ENCODE measurements around the gene CYBA. TPM values are rescaled to one million over a fixed set of nuclear protein-coding genes. Genes with fewer than 3 reads are reported as not detected.

CYBA gene
- total RNA-seq, 2 donors from 2014 or later, result 169 to 295 TPM

GRCh38 chr16:88634141-88634993 lies 16.5 kb downstream of the CYBA start:
- no peak for TF ChIP-seq CTCF (IDR thresholded peaks at IDR 0.05)
- H3K4me3 ChIP-seq, result peak overlapping the region; percentile 68
- no peak overlapping the region for H3K27ac ChIP-seq
- no peak for ATAC-seq (ENCODE audit: insufficient number of reproducible peaks, low FRiP score, low read depth)
- H3K9me3 ChIP-seq, result no peaks in the 10 kb centered on the region
- peaks cover 0 to 10% of the 10 kb centered on the region in 2 donors for H3K4me1 ChIP-seq (ENCODE audit: control insufficient read depth in 1 of 2, low read depth in 2 of 2)
- peaks cover 30% of the 10 kb centered on the region for H3K36me3 ChIP-seq
- peaks cover 7% of the 10 kb centered on the region for H3K27me3 ChIP-seq (replicated peaks; ENCODE audit: insufficient read depth)
- no peak for DNase-seq (ENCODE audit: low spot score)

- Histone ChIP-seq H3K36me3 (peaks cover 36% of the 10 kb centered on the region), H3K9me3 (no peaks in the 10 kb centered on the region), H3K4me1 (ENCODE audit: control insufficient read depth in 1 of 2, low read depth in 2 of 2) (peaks cover 0 to 10% of the 10 kb centered on the region in 2 donors), H3K27ac (no peak overlapping the region), H3K27me3 (replicated peaks; ENCODE audit: insufficient read depth) (peaks cover 5% of the 10 kb centered on the region), H3K4me3 (peak overlapping the region; percentile 68)
- DNase-seq (ENCODE audit: low spot score), result no peak
- TF ChIP-seq CTCF (IDR thresholded peaks at IDR 0.05), result no peak
- no peak for ATAC-seq (ENCODE audit: insufficient number of reproducible peaks, low FRiP score, low read depth)
These were observed 17.1 kb downstream of the CYBA start for GRCh38 chr16:88633684-88634140.

- DNase-seq (ENCODE audit: low spot score), result no peak
- ATAC-seq (ENCODE audit: insufficient number of reproducible peaks, low FRiP score, low read depth), result no peak
- no peak for TF ChIP-seq CTCF (IDR thresholded peaks at IDR 0.05)
- Histone ChIP-seq H3K27ac (no peak overlapping the region), H3K27me3 (replicated peaks; ENCODE audit: insufficient read depth) (no peaks in the 10 kb centered on the region), H3K4me1 (ENCODE audit: control insufficient read depth in 1 of 2, low read depth in 2 of 2) (peaks cover 0 to 10% of the 10 kb centered on the region in 2 donors), H3K9me3 (no peaks in the 10 kb centered on the region), H3K4me3 (no peak overlapping the region), H3K36me3 (peaks cover 47% of the 10 kb centered on the region)
These were observed 18.3 kb downstream of the CYBA start for GRCh38 chr16:88632587-88632930.

- no peak for ATAC-seq (ENCODE audit: insufficient number of reproducible peaks, low FRiP score, low read depth)
- DNase-seq (ENCODE audit: low spot score), result no peak
- H3K27me3 ChIP-seq (replicated peaks; ENCODE audit: insufficient read depth), result no peaks in the 10 kb centered on the region
- H3K36me3 ChIP-seq, result peaks cover 51% of the 10 kb centered on the region
- H3K27ac ChIP-seq, result no peak overlapping the region
- no peaks in the 10 kb centered on the region for H3K9me3 ChIP-seq
- no peak overlapping the region for H3K4me3 ChIP-seq
- TF ChIP-seq CTCF (IDR thresholded peaks at IDR 0.05), result no peak
- peaks cover 0 to 10% of the 10 kb centered on the region in 2 donors for H3K4me1 ChIP-seq (ENCODE audit: control insufficient read depth in 1 of 2, low read depth in 2 of 2)
These were observed 18.8 kb downstream of the CYBA start for GRCh38 chr16:88631920-88632586.

- H3K36me3 ChIP-seq, result peaks cover 58% of the 10 kb centered on the region
These were observed 19.5 kb downstream of the CYBA start for GRCh38 chr16:88631384-88631783.

More at GRCh38 chr16:88631384-88631783, 19.5 kb downstream of the CYBA start:
- TF ChIP-seq CTCF (IDR thresholded peaks at IDR 0.05), result no peak
- no peak overlapping the region for H3K4me3 ChIP-seq
- H3K27ac ChIP-seq, result no peak overlapping the region
- no peaks in the 10 kb centered on the region for H3K27me3 ChIP-seq (replicated peaks; ENCODE audit: insufficient read depth)
- no peaks in the 10 kb centered on the region for H3K9me3 ChIP-seq
- no peak for ATAC-seq (ENCODE audit: insufficient number of reproducible peaks, low FRiP score, low read depth)
- no peak for DNase-seq (ENCODE audit: low spot score)
- peaks cover 0 to 10% of the 10 kb centered on the region in 2 donors for H3K4me1 ChIP-seq (ENCODE audit: control insufficient read depth in 1 of 2, low read depth in 2 of 2)
